Activated naive CD4-positive, alpha-beta T cell treated with anti-CD3 and anti-CD28 coated beads, Interleukin-2, amount 50 U/mL, for 24 hours (primary cell): ENCODE results near the gene HBD.

Source experiments
- H3K27ac Mint-ChIP-seq: one replicate; pipeline ENCODE4 v1.8.0; 2021; ENCODE audit warnings: mild to moderate bottlenecking, mixed read lengths
- H3K27me3 Mint-ChIP-seq: one replicate; pipeline ENCODE4 v1.8.0; 2021; ENCODE audit warnings: mixed read lengths
- H3K36me3 Mint-ChIP-seq: one replicate; pipeline ENCODE4 v1.8.0; 2021; ENCODE audit warnings: mixed read lengths
- H3K4me1 Mint-ChIP-seq: one replicate; pipeline ENCODE4 v1.8.0; 2021; ENCODE audit warnings: mixed read lengths
- H3K4me3 Mint-ChIP-seq: one replicate; pipeline ENCODE4 v1.8.0; 2021; ENCODE audit warnings: mild to moderate bottlenecking, mixed read lengths
- H3K9me3 Mint-ChIP-seq: one replicate; pipeline ENCODE4 v1.8.0; 2021; ENCODE audit warnings: mixed read lengths

HBD gene

DNA sequence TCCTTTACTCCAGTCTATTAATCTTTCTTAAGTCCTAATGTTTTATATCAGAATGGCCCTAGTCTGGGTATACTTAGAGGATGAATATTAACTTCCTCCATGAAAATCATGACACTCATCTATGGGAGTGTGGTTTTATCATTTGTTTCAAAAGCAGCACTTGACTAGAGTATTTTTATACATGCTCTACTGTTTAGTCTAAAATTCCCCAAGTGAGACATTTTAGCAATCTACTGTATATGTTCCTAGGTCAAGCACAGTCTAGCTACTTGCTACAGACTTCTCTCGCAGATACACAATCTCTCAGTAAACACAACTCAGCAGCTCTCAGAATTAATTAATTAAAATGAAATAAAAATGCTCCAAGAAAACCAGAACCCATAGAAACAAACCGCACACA is 4.5 kb downstream of the HBD start:
- no peak overlapping the region for H3K27ac Mint-ChIP-seq
- no peaks in the 10 kb centered on the region for H3K9me3 Mint-ChIP-seq
- no peaks in the 10 kb centered on the region for H3K4me1 Mint-ChIP-seq
- H3K36me3 Mint-ChIP-seq, result no peaks in the 10 kb centered on the region
- H3K27me3 Mint-ChIP-seq, result peaks cover 5% of the 10 kb centered on the region
- H3K4me3 Mint-ChIP-seq, result no peak overlapping the region

DNA sequence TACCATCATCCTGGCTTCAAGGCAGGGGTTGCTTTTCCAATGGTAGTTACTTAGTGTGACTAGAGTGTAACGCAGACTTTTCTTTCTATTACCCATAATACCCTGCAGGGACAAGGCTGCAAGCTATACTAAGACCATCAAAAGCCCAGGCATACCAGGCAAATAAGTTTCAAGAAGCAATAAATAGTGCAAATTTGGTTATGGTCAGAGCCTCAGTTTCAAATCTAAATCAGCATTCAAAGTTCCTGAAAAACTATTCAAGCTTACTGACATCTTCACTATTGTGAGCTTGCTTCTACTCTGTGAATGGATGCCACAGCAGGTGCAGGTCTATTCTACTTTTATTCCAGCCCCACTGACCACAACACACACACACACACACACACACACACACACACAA is 4.9 kb downstream of the HBD start:
- no peaks in the 10 kb centered on the region for H3K36me3 Mint-ChIP-seq

DNA sequence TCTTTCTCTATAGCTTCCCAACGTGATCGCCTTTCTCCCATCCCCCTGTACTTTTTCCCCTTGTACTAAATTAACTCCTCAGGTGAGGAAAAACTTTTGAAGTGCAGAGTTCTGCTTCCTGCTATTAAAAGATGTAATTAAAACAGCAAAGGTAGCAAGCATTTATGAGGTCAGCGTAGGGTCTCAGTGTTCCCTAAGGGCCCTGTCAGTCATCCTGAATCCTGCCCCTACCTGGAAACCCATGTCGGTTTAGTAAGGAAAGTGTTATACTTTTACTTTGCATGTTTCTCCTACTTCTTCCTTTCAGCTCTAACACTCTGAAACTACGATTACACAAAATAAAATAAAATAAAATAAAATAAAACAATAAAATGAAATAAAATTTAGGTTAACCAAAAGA is 6.2 kb downstream of the HBD start:
- Mint-ChIP-seq H3K9me3 (no peaks in the 10 kb centered on the region), H3K4me3 (no peak overlapping the region), H3K27ac (no peak overlapping the region), H3K36me3 (no peaks in the 10 kb centered on the region), H3K27me3 (peaks cover 5% of the 10 kb centered on the region), H3K4me1 (no peaks in the 10 kb centered on the region)

More for the DNA sequence above, 4.9 kb downstream of the HBD start:
- Mint-ChIP-seq H3K27ac (no peak overlapping the region), H3K9me3 (no peaks in the 10 kb centered on the region), H3K4me1 (no peaks in the 10 kb centered on the region), H3K27me3 (peaks cover 5% of the 10 kb centered on the region), H3K4me3 (no peak overlapping the region)

DNA sequence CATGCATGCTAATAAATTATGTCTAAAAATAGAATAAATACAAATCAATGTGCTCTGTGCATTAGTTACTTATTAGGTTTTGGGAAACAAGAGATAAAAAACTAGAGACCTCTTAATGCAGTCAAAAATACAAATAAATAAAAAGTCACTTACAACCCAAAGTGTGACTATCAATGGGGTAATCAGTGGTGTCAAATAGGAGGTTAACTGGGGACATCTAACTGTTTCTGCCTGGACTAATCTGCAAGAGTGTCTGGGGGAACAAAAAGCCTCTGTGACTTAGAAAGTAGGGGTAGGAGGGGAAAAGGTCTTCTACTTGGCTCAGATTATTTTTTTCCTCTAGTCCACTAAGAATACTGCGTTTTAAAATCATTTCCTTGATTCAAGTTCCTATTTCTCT is 6.6 kb downstream of the HBD start:
- no peaks in the 10 kb centered on the region for H3K36me3 Mint-ChIP-seq
- no peaks in the 10 kb centered on the region for H3K4me1 Mint-ChIP-seq
- no peak overlapping the region for H3K4me3 Mint-ChIP-seq
- H3K9me3 Mint-ChIP-seq, result no peaks in the 10 kb centered on the region
- peaks cover 5% of the 10 kb centered on the region for H3K27me3 Mint-ChIP-seq
- no peak overlapping the region for H3K27ac Mint-ChIP-seq

DNA sequence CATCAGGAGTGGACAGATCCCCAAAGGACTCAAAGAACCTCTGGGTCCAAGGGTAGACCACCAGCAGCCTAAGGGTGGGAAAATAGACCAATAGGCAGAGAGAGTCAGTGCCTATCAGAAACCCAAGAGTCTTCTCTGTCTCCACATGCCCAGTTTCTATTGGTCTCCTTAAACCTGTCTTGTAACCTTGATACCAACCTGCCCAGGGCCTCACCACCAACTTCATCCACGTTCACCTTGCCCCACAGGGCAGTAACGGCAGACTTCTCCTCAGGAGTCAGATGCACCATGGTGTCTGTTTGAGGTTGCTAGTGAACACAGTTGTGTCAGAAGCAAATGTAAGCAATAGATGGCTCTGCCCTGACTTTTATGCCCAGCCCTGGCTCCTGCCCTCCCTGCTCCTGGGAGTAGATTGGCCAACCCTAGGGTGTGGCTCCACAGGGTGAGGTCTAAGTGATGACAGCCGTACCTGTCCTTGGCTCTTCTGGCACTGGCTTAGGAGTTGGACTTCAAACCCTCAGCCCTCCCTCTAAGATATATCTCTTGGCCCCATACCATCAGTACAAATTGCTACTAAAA is 7.5 kb downstream of the HBD start, which contains the start of gene HBB:
Gene HBB, minus strand, starts transcription at position 340 of the 579 bp plus-strand sequence. Its CDS starts 50 bp downstream, at position 290.
- Mint-ChIP-seq H3K9me3 (no peaks in the 10 kb centered on the region), H3K27me3 (peaks cover 7% of the 10 kb centered on the region), H3K36me3 (no peaks in the 10 kb centered on the region), H3K27ac (no peak within 1 kb of the TSS), H3K4me1 (no peaks in the 10 kb centered on the region), H3K4me3 (no peak within 1 kb of the TSS)

DNA sequence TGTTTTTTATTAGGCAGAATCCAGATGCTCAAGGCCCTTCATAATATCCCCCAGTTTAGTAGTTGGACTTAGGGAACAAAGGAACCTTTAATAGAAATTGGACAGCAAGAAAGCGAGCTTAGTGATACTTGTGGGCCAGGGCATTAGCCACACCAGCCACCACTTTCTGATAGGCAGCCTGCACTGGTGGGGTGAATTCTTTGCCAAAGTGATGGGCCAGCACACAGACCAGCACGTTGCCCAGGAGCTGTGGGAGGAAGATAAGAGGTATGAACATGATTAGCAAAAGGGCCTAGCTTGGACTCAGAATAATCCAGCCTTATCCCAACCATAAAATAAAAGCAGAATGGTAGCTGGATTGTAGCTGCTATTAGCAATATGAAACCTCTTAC is 8.8 kb downstream of the HBD start:
- H3K4me1 Mint-ChIP-seq, result no peaks in the 10 kb centered on the region

DNA sequence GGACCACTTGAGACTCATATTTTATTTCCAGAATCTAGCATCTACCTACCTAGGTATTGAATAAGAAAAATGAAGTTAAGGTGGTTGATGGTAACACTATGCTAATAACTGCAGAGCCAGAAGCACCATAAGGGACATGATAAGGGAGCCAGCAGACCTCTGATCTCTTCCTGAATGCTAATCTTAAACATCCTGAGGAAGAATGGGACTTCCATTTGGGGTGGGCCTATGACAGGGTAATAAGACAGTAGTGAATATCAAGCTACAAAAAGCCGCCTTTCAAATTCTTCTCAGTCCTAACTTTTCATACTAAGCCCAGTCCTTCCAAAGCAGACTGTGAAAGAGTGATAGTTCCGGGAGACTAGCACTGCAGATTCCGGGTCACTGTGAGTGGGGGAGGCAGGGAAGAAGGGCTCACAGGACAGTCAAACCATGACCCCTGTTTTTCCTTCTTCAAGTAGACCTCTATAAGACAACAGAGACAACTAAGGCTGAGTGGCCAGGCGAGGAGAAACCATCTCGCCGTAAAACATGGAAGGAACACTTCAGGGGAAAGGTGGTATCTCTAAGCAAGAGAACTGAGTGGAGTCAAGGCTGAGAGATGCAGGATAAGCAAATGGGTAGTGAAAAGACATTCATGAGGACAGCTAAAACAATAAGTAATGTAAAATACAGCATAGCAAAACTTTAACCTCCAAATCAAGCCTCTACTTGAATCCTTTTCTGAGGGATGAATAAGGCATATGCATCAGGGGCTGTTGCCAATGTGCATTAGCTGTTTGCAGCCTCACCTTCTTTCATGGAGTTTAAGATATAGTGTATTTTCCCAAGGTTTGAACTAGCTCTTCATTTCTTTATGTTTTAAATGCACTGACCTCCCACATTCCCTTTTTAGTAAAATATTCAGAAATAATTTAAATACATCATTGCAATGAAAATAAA is 9.5 kb downstream of the HBD start:
- H3K27ac Mint-ChIP-seq, result no peak overlapping the region
- H3K36me3 Mint-ChIP-seq, result no peaks in the 10 kb centered on the region
- no peak overlapping the region for H3K4me3 Mint-ChIP-seq
- H3K27me3 Mint-ChIP-seq, result peaks cover 5% of the 10 kb centered on the region
- H3K9me3 Mint-ChIP-seq, result no peaks in the 10 kb centered on the region
- H3K4me1 Mint-ChIP-seq, result no peaks in the 10 kb centered on the region

More for the DNA sequence above, 8.8 kb downstream of the HBD start:
- Mint-ChIP-seq H3K36me3 (no peaks in the 10 kb centered on the region), H3K27ac (no peak overlapping the region), H3K4me3 (no peak overlapping the region), H3K27me3 (peaks cover 6% of the 10 kb centered on the region), H3K9me3 (no peaks in the 10 kb centered on the region)

DNA sequence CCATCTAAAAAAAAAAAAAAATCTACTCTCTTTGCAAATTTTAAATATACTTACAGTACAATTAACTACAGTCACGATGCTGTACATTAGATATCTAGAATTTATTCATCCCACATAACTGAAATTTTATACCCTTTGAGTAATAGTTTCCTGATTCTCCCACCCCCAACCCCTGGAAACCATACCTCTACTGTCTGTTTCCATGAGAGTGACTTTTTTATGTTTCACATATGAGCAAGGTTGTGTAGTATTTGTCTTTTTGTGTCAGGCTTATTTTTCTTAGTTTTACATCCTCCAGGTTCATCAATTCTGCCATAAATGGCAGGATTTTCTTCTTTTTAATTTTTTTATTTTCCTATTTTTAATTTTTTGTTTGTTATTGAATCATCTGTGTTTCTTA is 10.6 kb downstream of the HBD start:
- Mint-ChIP-seq H3K4me3 (no peak overlapping the region), H3K27ac (no peak overlapping the region), H3K36me3 (no peaks in the 10 kb centered on the region), H3K9me3 (no peaks in the 10 kb centered on the region), H3K27me3 (peaks cover 5% of the 10 kb centered on the region), H3K4me1 (no peaks in the 10 kb centered on the region)

DNA sequence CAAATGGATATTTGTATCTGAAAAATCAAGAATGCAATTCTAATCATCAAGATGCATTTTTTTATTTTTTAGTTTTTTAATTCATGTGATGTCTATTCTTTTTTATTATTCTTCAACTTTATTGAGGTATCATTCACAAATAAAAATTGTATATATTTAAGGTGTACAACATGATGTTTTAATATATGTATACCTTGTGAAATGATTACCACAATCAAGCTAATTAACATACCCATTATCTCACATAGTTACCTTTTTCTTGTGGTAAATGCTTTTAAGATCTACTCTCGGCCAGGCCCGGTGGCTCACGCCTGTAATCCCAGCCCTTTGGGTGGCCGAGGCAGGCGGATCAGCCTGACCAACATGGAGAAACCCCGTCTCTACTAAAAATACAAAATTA is 11.1 kb downstream of the HBD start:
- no peak overlapping the region for H3K4me3 Mint-ChIP-seq
- H3K9me3 Mint-ChIP-seq, result no peaks in the 10 kb centered on the region
- H3K4me1 Mint-ChIP-seq, result no peaks in the 10 kb centered on the region
- no peaks in the 10 kb centered on the region for H3K36me3 Mint-ChIP-seq
- H3K27ac Mint-ChIP-seq, result no peak overlapping the region
- peaks cover 5% of the 10 kb centered on the region for H3K27me3 Mint-ChIP-seq

DNA sequence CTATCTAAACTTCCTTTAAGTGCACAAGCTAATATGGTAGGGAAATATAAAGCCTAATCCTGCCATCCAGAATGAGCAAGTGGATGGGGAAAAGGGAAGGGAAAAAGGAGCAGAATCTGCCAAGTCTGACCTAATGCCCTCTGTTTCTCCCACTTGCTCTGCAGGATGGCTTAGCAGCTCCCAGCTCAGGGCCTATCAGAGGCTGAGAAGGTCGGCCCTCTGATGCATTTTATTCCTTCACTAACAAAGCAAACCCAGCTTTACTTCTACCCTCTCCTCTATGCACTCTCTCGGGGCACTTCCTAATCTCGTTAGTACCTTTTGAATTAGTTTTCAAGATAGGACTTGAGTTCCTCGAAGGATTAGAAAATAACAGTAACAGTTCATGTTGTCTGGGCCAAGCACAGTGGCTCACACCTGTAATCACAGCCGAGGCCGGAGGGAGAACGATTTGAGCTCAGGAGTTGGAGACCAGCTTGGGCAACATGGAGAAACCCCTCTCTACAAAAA is 23.9 kb downstream of the HBD start:
- Mint-ChIP-seq H3K4me3 (no peak overlapping the region), H3K27me3 (no peaks in the 10 kb centered on the region), H3K9me3 (no peaks in the 10 kb centered on the region), H3K36me3 (no peaks in the 10 kb centered on the region), H3K27ac (no peak overlapping the region), H3K4me1 (no peaks in the 10 kb centered on the region)

DNA sequence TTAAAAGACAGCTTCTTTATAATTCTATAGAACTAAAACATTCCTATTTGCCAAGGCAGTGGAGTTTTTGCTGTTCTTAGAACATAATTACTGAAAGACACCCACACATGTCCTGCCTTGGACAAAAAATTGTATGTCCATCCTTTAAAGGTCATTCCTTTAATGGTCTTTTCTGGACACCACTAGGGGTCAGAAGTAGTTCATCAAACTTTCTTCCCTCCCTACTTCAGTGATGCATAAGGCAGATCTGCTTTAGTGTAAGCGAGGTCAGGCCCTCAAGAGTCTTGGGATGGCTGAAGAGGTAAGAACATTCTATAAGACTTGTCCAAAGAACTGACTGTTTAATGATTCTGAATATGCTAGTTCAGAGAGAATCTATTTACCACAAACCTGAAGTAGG is 29.5 kb downstream of the HBD start:
- Mint-ChIP-seq H3K9me3 (no peaks in the 10 kb centered on the region), H3K27ac (no peak overlapping the region), H3K4me1 (no peaks in the 10 kb centered on the region), H3K36me3 (no peaks in the 10 kb centered on the region), H3K4me3 (no peak overlapping the region), H3K27me3 (no peaks in the 10 kb centered on the region)

DNA sequence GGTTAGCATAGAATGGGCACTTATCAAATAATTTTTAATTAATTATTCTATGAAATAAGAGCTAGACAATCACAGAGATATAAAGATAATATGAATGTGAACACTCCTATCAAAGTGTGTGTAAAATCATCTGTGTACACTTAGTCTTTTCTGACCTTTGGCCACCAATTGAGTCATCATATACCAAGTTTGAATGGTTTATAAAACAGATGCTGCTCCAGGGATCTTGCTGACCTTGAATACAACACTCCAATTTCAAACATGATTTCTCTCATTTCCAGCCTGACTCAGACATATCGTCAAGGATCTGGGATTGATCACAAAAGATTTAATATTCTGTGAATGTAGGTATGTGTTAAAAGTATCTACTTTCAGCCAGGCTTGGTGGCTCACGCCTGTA is 30.9 kb downstream of the HBD start:
- H3K27ac Mint-ChIP-seq, result no peak overlapping the region
- no peaks in the 10 kb centered on the region for H3K9me3 Mint-ChIP-seq
- H3K27me3 Mint-ChIP-seq, result no peaks in the 10 kb centered on the region
- no peaks in the 10 kb centered on the region for H3K36me3 Mint-ChIP-seq
- H3K4me3 Mint-ChIP-seq, result no peak overlapping the region
- H3K4me1 Mint-ChIP-seq, result no peaks in the 10 kb centered on the region

DNA sequence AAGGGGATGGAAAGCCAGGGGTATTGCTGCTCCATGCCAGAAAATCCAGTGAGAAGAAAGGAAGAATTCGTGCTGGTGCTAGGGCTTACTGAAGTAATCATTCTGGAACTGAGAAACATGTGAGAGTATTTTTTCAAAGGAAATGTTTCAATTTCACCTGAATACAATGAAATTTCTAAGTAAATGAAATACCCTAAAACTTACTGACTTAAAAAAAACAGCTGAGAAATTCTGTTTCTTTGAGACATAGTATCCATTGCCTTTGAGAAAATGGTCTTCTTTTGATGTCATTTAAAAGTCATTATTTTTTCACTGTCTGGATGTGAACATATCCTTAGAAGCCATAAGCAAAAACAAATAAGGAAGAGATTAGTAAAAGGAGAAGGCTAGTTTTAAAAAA is 33.7 kb downstream of the HBD start, which contains the start of gene OR51V1:
Gene OR51V1, minus strand, starts transcription at position 101 of the 400 bp plus-strand sequence. Its CDS starts 0 bp downstream, at position 101.
- Mint-ChIP-seq H3K4me3 (no peak within 1 kb of the TSS), H3K27ac (no peak within 1 kb of the TSS), H3K4me1 (no peaks in the 10 kb centered on the region), H3K27me3 (no peaks in the 10 kb centered on the region), H3K9me3 (no peaks in the 10 kb centered on the region), H3K36me3 (no peaks in the 10 kb centered on the region)

DNA sequence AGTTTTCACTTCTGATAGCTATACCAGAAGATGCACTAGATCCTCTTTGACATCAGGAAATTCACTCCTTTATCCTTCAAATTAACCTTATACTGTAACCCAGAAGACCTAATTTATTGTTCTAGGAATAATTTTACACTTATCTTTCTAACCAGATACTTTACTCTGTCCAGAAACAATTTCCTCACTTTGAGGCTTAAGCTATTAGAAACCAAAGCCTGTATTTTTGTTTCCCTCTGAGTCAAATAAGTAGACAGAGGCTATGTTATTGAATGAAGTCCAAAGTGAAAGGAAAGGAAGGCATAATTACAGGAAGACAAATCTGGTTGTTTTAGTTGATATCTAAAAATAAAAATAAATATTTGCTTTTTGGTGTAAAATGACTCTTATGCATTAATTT is 36.0 kb downstream of the HBD start:
- Mint-ChIP-seq H3K9me3 (peaks cover 1% of the 10 kb centered on the region), H3K36me3 (no peaks in the 10 kb centered on the region), H3K27ac (no peak overlapping the region)

DNA sequence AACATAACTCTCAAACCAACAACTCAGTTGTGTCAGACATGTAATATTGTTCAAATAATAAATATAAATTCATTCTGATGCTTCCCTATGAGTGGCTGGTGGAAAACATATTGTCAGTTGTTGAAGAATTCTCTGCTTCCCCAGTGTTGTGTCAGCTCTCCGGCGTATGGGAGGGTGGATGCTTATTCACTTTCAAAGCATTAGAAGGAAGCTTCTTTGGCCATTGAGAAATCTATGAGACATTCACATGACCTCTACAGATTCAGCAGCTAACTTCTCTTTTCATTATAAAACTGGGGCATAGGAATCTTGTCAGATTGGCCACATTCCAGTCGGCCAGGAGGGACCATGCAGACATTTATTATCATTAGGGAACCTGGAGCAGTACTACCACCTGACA is 36.7 kb downstream of the HBD start:
- H3K4me3 Mint-ChIP-seq, result no peak overlapping the region
- H3K4me1 Mint-ChIP-seq, result no peaks in the 10 kb centered on the region
- H3K9me3 Mint-ChIP-seq, result peaks cover 6% of the 10 kb centered on the region
- no peaks in the 10 kb centered on the region for H3K36me3 Mint-ChIP-seq
- H3K27me3 Mint-ChIP-seq, result no peaks in the 10 kb centered on the region
- no peak overlapping the region for H3K27ac Mint-ChIP-seq

More for the DNA sequence above, 36.0 kb downstream of the HBD start:
- Mint-ChIP-seq H3K27me3 (no peaks in the 10 kb centered on the region), H3K4me1 (no peaks in the 10 kb centered on the region), H3K4me3 (no peak overlapping the region)

DNA sequence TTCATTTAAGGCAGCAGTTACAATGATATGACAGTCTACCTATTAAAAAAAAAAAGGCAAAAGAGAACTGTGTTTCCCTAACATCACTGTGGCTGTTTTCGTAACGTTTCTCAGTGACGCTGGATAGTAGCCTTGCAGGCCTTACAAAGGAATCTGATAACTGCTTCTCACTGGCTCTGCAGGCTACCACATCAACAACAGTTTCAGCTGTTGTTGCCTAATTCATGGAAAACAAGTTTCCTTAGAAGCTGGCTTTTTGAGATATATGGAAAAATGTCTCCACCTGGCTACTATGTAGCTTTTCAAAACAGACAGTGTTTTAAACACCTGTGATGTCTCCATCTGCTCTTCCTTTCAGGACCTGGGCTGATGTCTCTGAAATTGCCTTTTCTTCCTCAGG is 37.6 kb downstream of the HBD start:
- H3K9me3 Mint-ChIP-seq, result peaks cover 6% of the 10 kb centered on the region
- H3K27ac Mint-ChIP-seq, result no peak overlapping the region
- H3K4me3 Mint-ChIP-seq, result no peak overlapping the region
- H3K27me3 Mint-ChIP-seq, result no peaks in the 10 kb centered on the region
- H3K36me3 Mint-ChIP-seq, result no peaks in the 10 kb centered on the region
- no peaks in the 10 kb centered on the region for H3K4me1 Mint-ChIP-seq
